HG02610 (cell line): Measurements from ENCODE around the gene APELA.

Source experiments
- ATAC-seq: cut with Tn5 transposase; IDR thresholded peaks from one replicate; pipeline ENCODE4 v1.9.1; 2021; ENCODE audit warnings: mild to moderate bottlenecking, moderate library complexity; ENCODE audit not compliant: unreplicated experiment

Gene APELA, protein sequence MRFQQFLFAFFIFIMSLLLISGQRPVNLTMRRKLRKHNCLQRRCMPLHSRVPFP

DNA sequence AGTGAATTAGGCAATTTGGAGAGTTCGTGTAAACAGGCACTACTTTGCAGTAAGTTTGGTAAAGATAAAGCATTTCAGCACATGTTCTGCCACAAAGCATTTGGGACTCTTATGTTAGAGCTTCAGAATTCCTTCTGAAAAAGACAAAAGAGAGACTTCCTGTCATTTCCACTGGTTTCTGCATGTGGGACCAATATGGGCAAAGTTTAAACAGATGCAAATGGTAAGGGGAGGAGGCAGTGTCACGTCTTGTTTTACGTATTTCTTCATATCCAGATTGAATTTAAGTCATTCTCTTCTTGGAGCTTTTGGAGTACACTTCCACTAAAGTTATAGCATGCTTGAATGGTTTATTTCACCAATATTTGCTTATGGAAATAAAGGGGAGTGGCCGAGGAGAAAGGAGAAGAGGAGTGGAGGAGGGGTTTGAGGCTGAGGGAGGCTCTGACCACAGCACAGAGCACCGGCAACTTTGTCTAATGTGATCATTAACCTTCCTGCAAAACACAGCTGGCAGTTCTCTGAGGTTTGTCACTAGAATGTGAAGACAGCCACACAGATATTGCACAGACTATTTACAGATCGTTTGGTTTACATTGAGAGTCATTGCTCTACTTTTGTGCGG, at the start of gene APELA:
TSS of gene APELA (plus strand) at position 479 of the 625 bp plus-strand sequence. CDS start 154 bp downstream, outside the sequence.
- ATAC-seq: peak; percentile 100

DNA sequence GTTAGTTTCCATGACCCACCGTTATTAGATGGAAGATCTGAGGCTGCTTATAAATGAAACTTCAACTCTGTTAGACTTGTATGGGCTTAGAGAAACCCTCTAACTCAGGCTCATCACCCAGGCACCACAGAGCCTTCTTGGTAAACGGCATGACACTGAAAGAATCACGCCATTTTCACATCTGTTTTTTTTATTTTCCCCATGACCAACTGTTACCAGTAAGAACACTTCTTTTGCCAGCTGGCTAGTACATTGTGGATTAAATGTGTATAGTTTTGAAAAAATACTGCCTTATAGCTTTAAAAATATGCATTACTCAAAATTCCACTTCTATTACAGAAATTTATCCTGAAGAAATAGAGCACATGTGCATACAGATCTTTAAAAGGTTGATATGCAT, 48.0 kb upstream of the APELA start:
- no peak for ATAC-seq

DNA sequence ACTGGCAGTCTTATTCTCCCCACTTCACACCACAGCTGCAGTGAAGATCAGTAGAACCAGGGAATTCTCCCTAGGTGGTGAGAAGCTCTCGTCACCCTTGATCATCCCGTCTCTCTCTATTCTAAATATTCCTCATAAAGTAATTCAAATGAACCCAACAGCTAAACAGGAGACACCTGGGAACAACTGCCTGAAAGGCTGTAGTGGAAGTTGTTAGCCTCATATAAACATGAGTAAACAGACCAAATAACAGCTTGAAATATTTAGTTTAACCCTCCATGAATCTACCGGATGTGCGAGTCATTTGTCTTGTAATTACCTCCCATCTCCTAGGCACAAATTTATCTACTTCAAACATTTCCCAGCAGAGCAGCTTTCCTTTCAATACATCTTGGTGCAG, 30.4 kb upstream of the APELA start:
- no peak for ATAC-seq

DNA sequence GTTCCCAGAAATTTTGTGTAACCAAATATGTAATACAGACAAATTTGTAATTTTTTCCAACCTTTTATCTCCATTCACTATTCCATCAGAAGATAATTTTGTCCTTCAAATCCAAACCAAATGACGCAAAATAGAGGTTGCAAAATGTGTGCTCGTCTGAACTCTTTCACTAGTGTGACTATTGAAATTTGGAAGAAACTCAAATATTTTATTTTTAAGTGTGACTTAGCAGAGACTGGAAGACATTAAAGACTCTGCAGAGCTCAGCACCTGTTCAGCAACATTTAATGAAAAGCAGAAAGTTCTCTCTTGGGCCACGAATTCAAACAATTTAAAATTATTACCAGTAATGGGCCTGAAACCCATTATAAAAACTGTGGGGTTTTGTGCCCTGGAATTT, 30.0 kb upstream of the APELA start:
- no peak for ATAC-seq

DNA sequence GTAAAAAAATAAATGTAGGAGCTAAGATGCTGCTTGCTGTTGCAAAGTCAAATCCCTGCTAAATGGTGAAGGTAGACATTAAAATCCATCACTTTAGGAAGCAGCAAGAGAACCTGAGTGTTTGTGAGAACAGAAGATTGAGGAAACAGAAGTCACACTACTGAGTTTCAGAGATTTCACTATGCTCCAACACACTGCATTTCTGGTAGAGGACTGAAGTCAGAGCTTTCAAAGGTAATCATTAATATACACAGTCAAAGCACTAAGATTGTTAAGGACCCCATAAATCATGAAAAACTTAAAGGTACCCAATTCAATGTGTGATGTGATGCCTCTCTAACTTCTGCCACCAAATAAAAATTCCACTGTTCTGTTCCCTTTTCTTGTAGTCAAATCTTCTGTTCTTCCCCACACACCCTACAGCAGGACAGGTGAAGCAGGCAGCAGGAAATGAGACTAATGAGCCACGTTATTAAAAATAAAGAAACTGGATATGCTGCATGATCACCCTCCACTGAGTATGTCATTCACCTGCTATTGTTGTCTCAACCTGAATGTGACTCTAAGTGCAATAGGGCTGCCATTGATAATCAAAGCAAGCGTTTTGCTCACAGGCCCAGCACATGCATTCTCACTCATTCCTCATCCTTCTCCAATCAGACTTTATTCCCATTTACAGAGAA, 28.9 kb upstream of the APELA start:
- no peak for ATAC-seq

DNA sequence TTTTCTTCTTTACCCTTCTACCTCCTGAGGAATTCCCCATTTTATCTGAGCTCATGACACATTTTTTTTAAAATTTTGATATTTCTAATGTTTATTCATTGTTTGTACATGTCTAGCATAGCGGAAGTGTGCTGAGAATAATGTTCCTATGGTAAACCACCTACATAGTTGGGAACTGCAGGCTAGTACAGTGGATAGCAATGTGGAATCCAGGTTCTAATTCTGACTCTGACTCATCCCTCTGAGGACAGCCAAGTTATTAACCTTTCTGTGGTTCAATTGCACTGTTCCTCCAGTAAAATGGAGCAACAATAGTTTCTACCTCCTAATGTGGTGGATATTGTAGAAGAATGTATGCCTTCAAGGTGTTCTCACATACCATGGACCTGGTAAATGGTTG, 20.6 kb upstream of the APELA start:
- no peak for ATAC-seq

DNA sequence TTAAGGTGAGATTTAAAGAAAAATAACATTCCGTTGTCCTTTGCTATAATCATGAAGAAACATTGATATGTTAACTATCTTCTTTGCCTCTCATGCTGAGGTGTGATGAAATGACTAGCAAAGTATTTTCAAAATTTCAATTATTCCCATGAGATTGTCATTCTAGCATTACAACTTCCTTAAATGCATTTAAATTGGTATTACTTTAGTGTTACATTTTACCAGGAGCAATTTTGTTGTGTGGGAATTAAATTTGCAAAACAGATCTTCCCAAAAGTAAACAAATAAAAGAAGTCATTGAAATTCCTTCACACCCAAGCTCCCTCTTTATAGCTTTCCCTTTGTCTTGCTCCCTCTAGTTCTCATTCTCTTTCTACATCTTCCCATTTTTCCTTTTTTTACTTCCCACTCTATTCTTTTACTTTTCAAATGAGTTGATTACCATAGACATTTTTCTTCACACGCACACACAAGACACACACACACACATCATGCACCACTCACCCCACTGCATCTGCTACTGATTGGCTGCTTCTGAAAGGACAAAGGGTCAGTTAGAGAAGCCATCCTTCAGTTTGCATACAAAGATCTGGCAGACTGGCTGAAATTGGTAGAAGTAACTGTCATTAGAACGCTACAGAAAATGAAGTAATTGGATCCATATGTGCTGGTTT, 10.0 kb upstream of the APELA start:
- no peak for ATAC-seq

DNA sequence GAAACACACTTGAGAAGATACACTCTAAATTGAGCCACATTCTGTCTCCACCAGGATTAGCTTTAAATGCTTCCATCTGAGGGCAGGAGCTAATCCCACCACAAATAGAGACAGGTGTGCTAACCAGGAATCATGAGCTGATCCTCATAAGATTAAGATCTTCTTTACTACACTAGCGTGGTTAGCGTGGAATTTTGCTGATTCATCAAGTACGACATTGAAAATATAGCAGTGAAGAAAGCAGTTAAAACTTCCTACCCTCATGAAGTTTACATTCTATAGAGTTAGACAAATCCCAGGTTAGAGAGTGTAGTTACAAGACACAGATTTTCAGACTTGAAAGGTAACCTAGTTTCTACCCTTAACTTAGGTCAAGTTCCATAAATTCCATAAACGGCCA, 5.3 kb upstream of the APELA start:
- ATAC-seq: no peak

DNA sequence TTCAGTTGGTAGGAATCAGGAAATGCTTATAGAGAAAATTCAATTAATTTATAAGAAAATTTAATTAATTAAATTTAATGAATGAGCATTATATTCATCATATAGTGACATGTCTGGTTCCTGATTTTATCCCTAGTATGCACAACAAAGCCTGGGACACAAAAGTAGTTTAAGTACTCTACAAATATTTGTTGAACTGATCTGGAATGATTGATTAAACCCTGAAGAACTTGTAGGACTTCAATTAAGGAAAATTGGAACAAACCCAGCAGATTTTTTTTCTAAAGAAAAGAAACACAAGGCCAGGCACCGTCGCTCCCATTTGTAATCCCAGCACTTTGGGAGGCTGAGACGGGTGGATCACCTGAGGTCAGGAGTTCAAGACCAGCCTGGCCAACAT, 4.5 kb upstream of the APELA start:
- no peak for ATAC-seq

DNA sequence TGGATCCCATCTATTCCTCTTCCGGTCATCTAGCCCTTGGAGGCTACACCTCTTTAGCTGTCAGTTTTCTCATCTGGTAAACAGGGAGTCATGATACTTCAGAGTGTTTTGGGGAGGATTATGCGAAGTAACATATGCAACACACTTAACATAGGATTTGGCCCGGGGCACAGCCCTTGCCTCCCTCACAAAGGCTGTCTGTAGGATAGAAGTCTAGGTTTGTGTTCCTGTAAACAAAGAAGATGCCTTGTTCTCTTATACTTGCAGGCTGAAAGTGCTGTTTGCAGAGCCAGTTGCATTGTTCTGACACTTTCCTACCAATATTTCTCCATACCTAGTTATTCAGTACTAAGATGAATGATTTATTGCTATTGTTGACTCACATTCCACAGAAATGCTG, 2.2 kb upstream of the APELA start:
- no peak for ATAC-seq

DNA sequence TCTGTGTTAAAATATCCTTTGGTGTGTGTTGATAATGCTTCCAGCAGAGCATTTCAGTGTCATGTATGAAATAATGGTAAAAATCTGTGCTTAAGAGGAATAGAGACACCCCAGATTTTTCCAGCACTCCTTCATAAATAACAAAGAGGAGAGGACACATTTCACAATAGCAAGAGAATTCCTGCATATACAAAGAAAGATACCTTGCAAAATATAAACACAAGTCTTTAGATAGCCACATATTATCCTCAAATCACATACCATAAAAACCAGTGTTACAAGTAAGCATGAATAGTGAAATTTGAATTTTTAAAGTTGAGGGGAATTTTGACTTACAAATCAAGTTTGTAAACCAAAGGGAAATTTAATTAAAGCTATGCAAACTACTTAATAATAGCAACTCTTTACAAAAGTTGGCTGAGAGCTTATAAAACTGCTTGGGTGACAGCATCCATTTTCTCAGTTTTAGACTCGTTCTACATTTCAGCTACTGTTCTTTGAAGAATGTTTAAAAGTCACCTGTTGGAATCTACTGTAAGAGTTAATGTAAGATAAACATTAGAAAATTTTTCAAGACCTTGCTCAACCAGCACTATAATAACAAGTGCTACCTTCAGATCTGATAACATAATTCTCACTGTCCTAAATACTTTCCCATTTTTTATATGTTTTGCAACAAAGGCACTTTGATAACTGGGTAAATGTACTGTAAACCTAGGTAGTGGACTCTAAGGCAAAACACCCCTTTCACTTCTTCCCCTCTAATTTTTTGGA, 3.7 kb downstream of the APELA start:
- ATAC-seq: no peak

DNA sequence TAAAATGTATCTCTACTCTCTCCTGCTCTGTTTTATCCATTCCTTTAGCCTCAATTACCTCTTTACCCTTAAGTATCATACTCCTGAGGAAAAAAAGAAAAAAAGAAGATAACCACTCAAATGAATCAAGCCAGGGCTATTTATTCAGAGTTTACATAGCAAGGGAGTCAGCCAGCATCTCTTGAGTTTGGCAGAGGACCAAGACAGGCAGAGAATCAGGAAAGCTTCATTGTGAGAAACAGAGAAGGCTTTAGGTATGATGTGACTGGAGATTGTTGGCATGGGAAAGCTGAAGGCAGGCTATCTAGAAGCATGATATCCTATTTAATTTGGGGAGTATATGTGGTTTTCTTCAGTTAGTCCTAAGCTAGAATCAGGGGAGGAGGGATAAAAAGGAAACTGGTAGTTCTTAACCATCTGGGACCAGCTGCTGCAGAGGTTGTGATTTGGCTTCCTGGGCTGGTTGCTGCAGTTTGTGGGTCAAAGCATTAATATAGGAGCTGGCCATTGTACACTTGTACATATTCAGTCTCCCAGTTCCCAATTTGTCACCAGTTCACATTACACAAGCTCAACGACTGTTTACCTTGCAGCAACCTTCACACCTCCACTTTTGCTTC, 11.2 kb downstream of the APELA start:
- no peak for ATAC-seq

DNA sequence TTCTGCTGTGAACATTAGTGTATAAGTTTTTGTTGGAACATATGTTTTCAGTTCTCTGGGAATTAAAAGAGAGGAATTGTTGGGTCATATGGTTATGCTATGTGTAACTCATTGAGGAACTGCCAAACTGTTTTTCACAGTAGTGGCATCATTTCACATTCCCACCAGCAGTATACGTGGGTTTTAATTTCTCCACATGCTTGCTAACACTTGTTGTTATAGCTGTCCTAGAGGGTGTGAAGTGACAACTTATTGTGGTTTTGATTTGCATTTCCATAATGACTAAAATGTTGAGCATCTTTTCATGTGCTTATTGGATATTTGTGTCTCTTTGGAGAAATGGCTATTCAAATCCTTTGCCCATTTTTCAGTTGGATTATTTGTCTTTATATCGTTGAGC, 13.7 kb downstream of the APELA start:
- ATAC-seq: peak; percentile 25

DNA sequence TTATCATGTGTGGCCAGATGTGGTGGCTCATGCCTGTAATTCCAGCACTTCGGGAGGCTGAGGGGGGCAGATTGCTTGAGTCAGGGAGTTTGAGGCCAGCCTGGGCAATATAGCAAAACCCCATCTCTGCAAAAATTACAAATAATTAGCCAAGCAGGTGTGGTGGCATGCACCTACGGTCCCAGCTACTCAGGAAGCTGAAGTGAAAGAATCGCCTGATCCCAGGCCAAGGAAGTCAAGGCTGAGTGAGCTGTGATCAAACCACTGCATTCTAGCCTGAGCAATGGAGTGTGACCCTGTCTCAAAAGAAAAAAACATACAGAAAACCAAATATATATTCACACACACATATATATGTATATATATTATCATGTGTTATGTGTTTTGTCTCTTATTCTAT, 15.0 kb downstream of the APELA start:
- ATAC-seq: peak; percentile 74

DNA sequence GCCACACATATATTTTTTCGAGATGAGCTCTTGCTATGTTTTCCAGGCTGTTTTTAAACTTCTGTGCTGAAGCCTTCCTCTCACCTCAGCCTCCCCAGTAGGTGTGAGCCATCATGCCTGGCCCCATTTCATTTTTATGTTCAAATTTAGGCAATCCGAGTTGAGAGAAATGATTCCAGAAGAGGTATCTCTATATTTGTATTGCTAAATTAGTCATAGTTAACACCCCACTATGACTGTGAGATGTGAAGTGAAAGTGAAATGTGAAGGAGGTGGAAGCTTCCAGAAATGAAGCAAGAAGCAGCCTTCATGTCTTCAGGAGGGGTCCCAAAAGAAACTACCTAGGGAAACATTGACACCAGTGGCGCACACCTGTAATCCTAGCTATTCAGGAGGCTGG, 17.7 kb downstream of the APELA start:
- ATAC-seq: peak; percentile 85

DNA sequence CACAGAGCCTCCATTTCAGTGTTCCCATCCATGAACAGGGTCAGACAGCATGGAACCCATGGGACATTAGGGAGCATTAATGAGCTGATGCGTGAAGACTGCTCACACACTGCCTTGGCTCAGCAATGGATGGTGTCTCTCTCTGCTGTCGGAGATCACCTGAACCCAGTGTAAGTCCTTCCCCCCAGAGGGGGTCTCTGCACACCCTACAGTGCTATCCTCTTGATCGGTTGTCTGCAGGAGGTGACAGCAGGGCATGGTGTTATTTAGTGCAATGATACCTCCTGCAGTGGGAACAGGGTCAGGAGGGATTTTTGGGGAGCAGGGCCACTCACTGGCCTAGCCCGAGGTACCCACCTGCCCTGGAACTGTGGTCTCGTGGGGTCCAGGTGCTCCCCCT, 25.6 kb downstream of the APELA start:
- ATAC-seq: no peak

DNA sequence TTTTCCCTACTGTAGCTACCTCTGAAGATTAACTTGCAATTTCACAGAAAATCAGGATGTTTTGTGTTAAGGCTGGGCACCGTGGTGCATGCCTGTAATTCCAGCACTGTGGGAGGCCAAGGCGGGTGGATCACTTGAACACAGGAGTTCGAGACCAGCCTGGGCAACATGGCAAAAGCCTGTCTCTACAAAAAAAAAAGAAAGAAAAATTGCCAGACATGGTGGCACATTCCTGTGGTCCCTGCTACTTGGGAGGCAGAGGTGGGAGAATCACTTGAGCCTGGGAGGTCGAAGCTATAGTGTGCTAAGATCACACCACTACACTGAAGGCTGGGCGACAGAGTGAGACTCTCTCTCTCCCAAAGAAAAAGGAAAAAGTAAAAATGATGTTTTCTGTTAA, 27.4 kb downstream of the APELA start:
- no peak for ATAC-seq

DNA sequence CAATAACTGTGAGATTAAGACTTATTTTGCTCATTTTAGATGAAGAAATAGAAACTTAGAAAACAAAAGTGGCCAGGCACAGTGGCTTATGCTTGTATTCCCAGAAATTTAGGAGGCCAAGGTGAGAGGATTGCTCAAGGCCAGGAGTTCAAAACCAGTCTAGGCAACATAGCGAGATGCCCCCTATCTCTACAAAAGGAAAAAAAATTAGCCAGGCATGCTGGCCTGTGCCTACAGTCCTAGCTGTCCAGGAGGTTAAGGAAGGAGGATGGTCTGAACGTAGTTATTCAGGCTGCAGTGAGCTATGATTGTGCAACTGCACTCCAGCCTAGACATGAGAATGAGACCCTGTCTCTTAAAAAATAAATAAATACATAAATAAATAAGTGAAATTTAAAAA, 28.0 kb downstream of the APELA start:
- ATAC-seq: no peak

DNA sequence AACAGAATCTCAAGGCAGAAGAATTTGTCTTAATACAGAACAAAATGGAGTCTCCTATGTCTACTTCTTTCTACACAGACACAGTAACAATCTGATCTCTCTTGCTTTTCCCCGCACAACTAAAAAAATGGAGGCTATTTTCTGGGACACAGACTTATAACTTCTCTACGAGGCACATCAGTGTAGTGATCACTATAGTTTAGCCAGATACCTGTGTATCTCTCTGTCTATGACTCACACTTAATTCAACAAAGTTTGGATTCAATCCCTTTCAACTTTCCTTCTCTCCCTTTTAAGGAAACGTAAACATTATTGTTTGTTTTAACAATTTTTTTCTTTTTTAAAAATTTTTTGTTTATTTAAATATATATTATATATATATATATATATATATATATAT, 29.4 kb downstream of the APELA start:
- ATAC-seq: no peak

DNA sequence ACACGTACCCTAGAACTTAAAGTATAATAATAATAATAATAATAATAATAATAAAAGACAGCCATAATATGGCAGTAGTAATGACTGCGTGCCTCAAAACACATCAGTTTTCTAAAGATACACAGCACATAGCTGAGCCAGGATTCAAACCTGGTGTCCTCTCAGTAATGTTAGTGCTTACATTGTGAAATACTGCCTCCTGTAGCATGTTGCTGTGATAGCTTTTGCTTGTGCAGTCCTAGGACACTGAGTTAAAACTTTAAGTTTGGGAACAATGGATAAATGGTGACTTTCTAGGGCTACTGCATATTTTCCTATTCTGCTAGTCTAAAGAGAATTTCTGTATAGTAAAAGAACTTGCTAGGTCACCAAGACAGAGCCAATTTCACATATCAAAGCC, 36.5 kb downstream of the APELA start:
- peak; percentile 66 for ATAC-seq

DNA sequence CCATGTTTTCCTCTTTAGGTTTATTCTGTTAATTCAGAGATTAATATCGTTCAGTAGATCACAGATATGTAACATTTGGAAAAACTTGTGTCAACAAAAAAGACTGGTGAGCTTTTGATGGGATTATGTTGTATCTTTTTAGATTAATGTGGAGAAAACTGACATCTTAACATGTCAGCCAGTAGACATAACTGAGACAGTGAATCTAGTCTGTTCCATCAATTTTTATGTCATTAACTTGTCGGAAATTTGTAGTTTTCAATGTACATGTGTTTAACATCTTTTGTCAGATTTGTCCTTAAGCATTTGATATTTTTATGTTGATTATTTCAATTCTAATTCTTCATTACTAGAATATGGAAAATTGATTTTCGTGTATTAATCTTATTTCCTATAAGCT, 42.0 kb downstream of the APELA start:
- no peak for ATAC-seq
